GM23338 (cell line): ENCODE data around the gene PSMB11. TPM values are rescaled to one million over a fixed set of nuclear protein-coding genes. Genes with fewer than 3 reads are reported as not detected.

Experiments used
- ATAC-seq: fragments of 200-7000 bp; cut with Tn5 transposase; 3 replicates; pipeline ENCODE4 v1.9.1; 2020
- DNase-seq: peaks from one replicate; pipeline ENCODE4 v3.0.0-alpha.2; 2015; ENCODE audit warnings: low spot score
- H2AFZ ChIP-seq: fragments of 200-600 bp; sonication (generic); 2 replicates; pipeline ENCODE4 v1.8.0; 2016; ENCODE audit warnings: antibody characterized with exemption, mild to moderate bottlenecking, moderate library complexity
- H3F3A ChIP-seq: fragments of 200-600 bp; sonication (generic); replicated peaks from 2 replicates; pipeline ENCODE4 v1.8.0; 2017; ENCODE audit warnings: antibody characterized with exemption, mixed run types, low read depth
- H3K27ac ChIP-seq: fragments of 200-600 bp; sonication (generic); 2 replicates; pipeline ENCODE4 v1.6.1; 2016; ENCODE audit warnings: low read depth
- H3K27me3 ChIP-seq: fragments of 200-600 bp; sonication (generic); 2 replicates; pipeline ENCODE4 v1.8.0; 2016; ENCODE audit warnings: mild to moderate bottlenecking, mixed run types, moderate library complexity; ENCODE audit not compliant: insufficient read depth
- H3K36me3 ChIP-seq: fragments of 200-600 bp; sonication (generic); 2 replicates; pipeline ENCODE4 v1.8.0; 2016; ENCODE audit warnings: mild to moderate bottlenecking; ENCODE audit not compliant: insufficient read depth
- H3K4me1 ChIP-seq: fragments of 200-600 bp; sonication (generic); 2 replicates; pipeline ENCODE4 v1.8.0; 2016; ENCODE audit warnings: mild to moderate bottlenecking, moderate library complexity; ENCODE audit not compliant: insufficient read depth
- H3K4me2 ChIP-seq: fragments of 200-600 bp; sonication (generic); 2 replicates; pipeline ENCODE4 v1.7.1; 2017; ENCODE audit warnings: mixed run types
- H3K4me3 ChIP-seq: fragments of 200-600 bp; sonication (generic); 2 replicates; pipeline ENCODE4 v1.6.1; 2016; ENCODE audit warnings: mixed run types
- H3K79me2 ChIP-seq: fragments of 200-600 bp; sonication (generic); replicated peaks from 2 replicates; pipeline ENCODE4 v1.8.0; 2017; ENCODE audit warnings: mild to moderate bottlenecking; ENCODE audit not compliant: insufficient read depth
- H3K9me2 ChIP-seq: fragments of 200-600 bp; sonication (generic); 2 replicates; pipeline ENCODE4 v1.8.0; 2017; ENCODE audit not compliant: insufficient read depth
- H4K20me1 ChIP-seq: fragments of 200-600 bp; sonication (generic); replicated peaks from 2 replicates; pipeline ENCODE4 v1.8.0; 2017; ENCODE audit warnings: mild to moderate bottlenecking; ENCODE audit not compliant: insufficient read depth
- H3K27ac Mint-ChIP-seq: 2 replicates; pipeline ENCODE4 v1.8.0; 2020; ENCODE audit warnings: inconsistent platforms, mild to moderate bottlenecking, moderate library complexity, mixed read lengths
- H3K27me3 Mint-ChIP-seq: 3 replicates; pipeline ENCODE4 v1.8.0; 2022; ENCODE audit warnings: low read depth, mild to moderate bottlenecking, moderate library complexity, mixed read lengths, inconsistent platforms; ENCODE audit not compliant: insufficient read depth, poor library complexity
- H3K36me3 Mint-ChIP-seq: 3 replicates; pipeline ENCODE4 v1.8.0; 2021; ENCODE audit warnings: low read depth, mild to moderate bottlenecking, inconsistent platforms, moderate library complexity, mixed read lengths
- H3K4me1 Mint-ChIP-seq: 3 replicates; pipeline ENCODE4 v1.8.0; 2020; ENCODE audit warnings: mild to moderate bottlenecking, inconsistent platforms, mixed read lengths
- H3K4me3 Mint-ChIP-seq: 3 replicates; pipeline ENCODE4 v1.8.0; 2021; ENCODE audit warnings: moderate library complexity, mild to moderate bottlenecking, inconsistent platforms, mixed read lengths
- H3K9me3 Mint-ChIP-seq: 3 replicates; pipeline ENCODE4 v1.8.0; 2020; ENCODE audit warnings: moderate library complexity, mild to moderate bottlenecking, inconsistent platforms, mixed read lengths
- EZH2phosphoT487 ChIP-seq: fragments of 200-600 bp; sonication (generic); IDR thresholded peaks from one replicate; pipeline ENCODE4 v1.8.1; 2018; ENCODE audit warnings: antibody characterized with exemption; ENCODE audit not compliant: unreplicated experiment
- JUNB ChIP-seq: IDR thresholded peaks from one replicate; pipeline ENCODE4 v1.6.1; 2016; ENCODE audit warnings: antibody characterized with exemption; ENCODE audit not compliant: unreplicated experiment
- NANOG ChIP-seq: IDR thresholded peaks from 2 replicates; pipeline ENCODE4 v1.6.1; 2016; ENCODE audit warnings: antibody characterized with exemption, borderline replicate concordance
- POLR2AphosphoS5 ChIP-seq: IDR thresholded peaks from 2 replicates; pipeline ENCODE4 v1.6.1; 2016; ENCODE audit warnings: antibody characterized with exemption, low read depth
- STAT1 ChIP-seq: IDR thresholded peaks from one replicate; pipeline ENCODE4 v1.6.1; 2016; ENCODE audit warnings: antibody characterized with exemption; ENCODE audit not compliant: unreplicated experiment
- ZNF114 ChIP-seq: fragments of 250-450 bp; sonication (Bioruptor Pico); IDR thresholded peaks from 2 replicates; pipeline ENCODE4 v1.5.0; 2020; ENCODE audit warnings: mild to moderate bottlenecking, moderate library complexity
- ZNF331 ChIP-seq: fragments of 250-450 bp; sonication (Bioruptor Pico); IDR thresholded peaks from 2 replicates; pipeline ENCODE4 v1.5.0; 2020; ENCODE audit warnings: low read depth, mild to moderate bottlenecking, moderate library complexity
- polyA plus RNA-seq: library from polyadenylated mRNA; unstranded; fragments of >200 nt; fragmentation: Nextera tagmentation; extraction: Ambion mirVana; gene quantifications from 2 replicates; pipeline ENCODE4 v1.2.1, GENCODE V29; 2016
- total RNA-seq: library from RNA; depleted of rRNA; stranded (reverse); fragments of >200 nt; shearing (Covaris generic); gene quantifications from 2 replicates; pipeline ENCODE4 v1.2.3, GENCODE V29; 2014
- TF ChIP-seq, protein P1 (sequence below), 2 experiments: fragments of 200-600 bp in 1 of 2; sonication (generic) in 1 of 2; conservative IDR thresholded peaks; 2 replicates each; pipeline versions ENCODE4 v1.5.1 to v1.6.1; 2016 to 2017; ENCODE audit warnings: antibody characterized with exemption in 2 of 2, low read depth in 2 of 2, mild to moderate bottlenecking in 2 of 2, moderate library complexity in 1 of 2
- TF ChIP-seq, protein P2 (sequence below): IDR thresholded peaks from one replicate; pipeline ENCODE4 v1.6.1; 2018; ENCODE audit warnings: antibody characterized with exemption; ENCODE audit not compliant: unreplicated experiment
- TF ChIP-seq, protein P3 (sequence below): fragments of 250-450 bp; sonication (Bioruptor Pico); IDR thresholded peaks from 2 replicates; pipeline ENCODE4 v1.5.0; 2020; ENCODE audit warnings: mild to moderate bottlenecking, moderate library complexity

PSMB11 gene
- total and polyA plus RNA-seq, 2 experiments from 2014 or later, result 0.07 TPM; not detected in 1

DNA sequence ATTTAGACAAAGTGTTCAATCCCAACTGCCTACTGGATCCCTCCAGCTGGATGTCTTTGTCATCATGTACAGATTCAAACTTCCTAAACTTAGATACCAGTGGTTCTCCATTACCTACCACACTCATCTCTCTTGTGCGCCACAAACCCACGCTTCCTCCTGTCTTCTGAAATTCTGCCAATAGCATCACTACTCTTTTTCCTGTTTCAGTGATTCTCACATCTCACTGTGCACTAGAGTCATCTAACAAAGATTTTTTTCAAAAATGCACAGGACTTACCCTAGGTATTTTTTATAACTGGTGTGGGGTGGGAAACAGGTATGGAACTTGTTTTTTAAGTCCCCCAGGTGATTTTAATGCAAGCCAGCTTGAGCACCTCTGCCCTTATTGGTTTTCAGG lies 13.2 kb upstream of the PSMB11 start:
- ATAC-seq (no peak), DNase-seq (no peak)
- H4K20me1 ChIP-seq, result peaks cover 11% of the 10 kb centered on the region
- H3K4me2 ChIP-seq, result no peak overlapping the region
- H3K79me2 ChIP-seq, result peaks cover 50% of the 10 kb centered on the region
- H3F3A ChIP-seq, result peaks cover 25% of the 10 kb centered on the region
- no peaks in the 10 kb centered on the region for H3K27me3 Mint-ChIP-seq
- H2AFZ ChIP-seq, result no peak overlapping the region
- H3K36me3 ChIP-seq, result peaks cover 66% of the 10 kb centered on the region
- no peak overlapping the region for H3K27ac Mint-ChIP-seq
- no peaks in the 10 kb centered on the region for H3K27me3 ChIP-seq
- no peaks in the 10 kb centered on the region for H3K9me3 Mint-ChIP-seq
- H3K9me2 ChIP-seq, result no peaks in the 10 kb centered on the region
- H3K4me1 Mint-ChIP-seq, result peaks cover 26% of the 10 kb centered on the region
- TF ChIP-seq ZNF331 (no peak), STAT1 (no peak), NANOG (no peak), ZNF114 (no peak), POLR2AphosphoS5 (no peak), JUNB (no peak), EZH2phosphoT487 (no peak)
- TF ChIP-seq, protein P1, sequence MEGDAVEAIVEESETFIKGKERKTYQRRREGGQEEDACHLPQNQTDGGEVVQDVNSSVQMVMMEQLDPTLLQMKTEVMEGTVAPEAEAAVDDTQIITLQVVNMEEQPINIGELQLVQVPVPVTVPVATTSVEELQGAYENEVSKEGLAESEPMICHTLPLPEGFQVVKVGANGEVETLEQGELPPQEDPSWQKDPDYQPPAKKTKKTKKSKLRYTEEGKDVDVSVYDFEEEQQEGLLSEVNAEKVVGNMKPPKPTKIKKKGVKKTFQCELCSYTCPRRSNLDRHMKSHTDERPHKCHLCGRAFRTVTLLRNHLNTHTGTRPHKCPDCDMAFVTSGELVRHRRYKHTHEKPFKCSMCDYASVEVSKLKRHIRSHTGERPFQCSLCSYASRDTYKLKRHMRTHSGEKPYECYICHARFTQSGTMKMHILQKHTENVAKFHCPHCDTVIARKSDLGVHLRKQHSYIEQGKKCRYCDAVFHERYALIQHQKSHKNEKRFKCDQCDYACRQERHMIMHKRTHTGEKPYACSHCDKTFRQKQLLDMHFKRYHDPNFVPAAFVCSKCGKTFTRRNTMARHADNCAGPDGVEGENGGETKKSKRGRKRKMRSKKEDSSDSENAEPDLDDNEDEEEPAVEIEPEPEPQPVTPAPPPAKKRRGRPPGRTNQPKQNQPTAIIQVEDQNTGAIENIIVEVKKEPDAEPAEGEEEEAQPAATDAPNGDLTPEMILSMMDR (conservative IDR thresholded peaks at IDR 0.05; ENCODE audit: low read depth in 2 of 2), result no peak
- TF ChIP-seq, protein P2, sequence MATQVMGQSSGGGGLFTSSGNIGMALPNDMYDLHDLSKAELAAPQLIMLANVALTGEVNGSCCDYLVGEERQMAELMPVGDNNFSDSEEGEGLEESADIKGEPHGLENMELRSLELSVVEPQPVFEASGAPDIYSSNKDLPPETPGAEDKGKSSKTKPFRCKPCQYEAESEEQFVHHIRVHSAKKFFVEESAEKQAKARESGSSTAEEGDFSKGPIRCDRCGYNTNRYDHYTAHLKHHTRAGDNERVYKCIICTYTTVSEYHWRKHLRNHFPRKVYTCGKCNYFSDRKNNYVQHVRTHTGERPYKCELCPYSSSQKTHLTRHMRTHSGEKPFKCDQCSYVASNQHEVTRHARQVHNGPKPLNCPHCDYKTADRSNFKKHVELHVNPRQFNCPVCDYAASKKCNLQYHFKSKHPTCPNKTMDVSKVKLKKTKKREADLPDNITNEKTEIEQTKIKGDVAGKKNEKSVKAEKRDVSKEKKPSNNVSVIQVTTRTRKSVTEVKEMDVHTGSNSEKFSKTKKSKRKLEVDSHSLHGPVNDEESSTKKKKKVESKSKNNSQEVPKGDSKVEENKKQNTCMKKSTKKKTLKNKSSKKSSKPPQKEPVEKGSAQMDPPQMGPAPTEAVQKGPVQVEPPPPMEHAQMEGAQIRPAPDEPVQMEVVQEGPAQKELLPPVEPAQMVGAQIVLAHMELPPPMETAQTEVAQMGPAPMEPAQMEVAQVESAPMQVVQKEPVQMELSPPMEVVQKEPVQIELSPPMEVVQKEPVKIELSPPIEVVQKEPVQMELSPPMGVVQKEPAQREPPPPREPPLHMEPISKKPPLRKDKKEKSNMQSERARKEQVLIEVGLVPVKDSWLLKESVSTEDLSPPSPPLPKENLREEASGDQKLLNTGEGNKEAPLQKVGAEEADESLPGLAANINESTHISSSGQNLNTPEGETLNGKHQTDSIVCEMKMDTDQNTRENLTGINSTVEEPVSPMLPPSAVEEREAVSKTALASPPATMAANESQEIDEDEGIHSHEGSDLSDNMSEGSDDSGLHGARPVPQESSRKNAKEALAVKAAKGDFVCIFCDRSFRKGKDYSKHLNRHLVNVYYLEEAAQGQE, result no peak
- TF ChIP-seq, protein P3, sequence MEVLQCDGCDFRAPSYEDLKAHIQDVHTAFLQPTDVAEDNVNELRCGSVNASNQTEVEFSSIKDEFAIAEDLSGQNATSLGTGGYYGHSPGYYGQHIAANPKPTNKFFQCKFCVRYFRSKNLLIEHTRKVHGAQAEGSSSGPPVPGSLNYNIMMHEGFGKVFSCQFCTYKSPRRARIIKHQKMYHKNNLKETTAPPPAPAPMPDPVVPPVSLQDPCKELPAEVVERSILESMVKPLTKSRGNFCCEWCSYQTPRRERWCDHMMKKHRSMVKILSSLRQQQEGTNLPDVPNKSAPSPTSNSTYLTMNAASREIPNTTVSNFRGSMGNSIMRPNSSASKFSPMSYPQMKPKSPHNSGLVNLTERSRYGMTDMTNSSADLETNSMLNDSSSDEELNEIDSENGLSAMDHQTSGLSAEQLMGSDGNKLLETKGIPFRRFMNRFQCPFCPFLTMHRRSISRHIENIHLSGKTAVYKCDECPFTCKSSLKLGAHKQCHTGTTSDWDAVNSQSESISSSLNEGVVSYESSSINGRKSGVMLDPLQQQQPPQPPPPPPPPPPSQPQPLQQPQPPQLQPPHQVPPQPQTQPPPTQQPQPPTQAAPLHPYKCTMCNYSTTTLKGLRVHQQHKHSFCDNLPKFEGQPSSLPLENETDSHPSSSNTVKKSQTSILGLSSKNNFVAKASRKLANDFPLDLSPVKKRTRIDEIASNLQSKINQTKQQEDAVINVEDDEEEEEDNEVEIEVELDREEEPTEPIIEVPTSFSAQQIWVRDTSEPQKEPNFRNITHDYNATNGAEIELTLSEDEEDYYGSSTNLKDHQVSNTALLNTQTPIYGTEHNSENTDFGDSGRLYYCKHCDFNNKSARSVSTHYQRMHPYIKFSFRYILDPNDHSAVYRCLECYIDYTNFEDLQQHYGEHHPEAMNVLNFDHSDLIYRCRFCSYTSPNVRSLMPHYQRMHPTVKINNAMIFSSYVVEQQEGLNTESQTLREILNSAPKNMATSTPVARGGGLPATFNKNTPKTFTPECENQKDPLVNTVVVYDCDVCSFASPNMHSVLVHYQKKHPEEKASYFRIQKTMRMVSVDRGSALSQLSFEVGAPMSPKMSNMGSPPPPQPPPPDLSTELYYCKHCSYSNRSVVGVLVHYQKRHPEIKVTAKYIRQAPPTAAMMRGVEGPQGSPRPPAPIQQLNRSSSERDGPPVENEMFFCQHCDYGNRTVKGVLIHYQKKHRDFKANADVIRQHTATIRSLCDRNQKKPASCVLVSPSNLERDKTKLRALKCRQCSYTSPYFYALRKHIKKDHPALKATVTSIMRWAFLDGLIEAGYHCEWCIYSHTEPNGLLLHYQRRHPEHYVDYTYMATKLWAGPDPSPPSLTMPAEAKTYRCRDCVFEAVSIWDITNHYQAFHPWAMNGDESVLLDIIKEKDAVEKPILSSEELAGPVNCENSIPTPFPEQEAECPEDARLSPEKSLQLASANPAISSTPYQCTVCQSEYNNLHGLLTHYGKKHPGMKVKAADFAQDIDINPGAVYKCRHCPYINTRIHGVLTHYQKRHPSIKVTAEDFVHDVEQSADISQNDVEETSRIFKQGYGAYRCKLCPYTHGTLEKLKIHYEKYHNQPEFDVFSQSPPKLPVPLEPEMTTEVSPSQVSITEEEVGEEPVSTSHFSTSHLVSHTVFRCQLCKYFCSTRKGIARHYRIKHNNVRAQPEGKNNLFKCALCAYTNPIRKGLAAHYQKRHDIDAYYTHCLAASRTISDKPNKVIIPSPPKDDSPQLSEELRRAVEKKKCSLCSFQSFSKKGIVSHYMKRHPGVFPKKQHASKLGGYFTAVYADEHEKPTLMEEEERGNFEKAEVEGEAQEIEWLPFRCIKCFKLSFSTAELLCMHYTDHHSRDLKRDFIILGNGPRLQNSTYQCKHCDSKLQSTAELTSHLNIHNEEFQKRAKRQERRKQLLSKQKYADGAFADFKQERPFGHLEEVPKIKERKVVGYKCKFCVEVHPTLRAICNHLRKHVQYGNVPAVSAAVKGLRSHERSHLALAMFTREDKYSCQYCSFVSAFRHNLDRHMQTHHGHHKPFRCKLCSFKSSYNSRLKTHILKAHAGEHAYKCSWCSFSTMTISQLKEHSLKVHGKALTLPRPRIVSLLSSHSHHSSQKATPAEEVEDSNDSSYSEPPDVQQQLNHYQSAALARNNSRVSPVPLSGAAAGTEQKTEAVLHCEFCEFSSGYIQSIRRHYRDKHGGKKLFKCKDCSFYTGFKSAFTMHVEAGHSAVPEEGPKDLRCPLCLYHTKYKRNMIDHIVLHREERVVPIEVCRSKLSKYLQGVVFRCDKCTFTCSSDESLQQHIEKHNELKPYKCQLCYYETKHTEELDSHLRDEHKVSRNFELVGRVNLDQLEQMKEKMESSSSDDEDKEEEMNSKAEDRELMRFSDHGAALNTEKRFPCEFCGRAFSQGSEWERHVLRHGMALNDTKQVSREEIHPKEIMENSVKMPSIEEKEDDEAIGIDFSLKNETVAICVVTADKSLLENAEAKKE, result no peak
- H3K36me3 Mint-ChIP-seq, result peaks cover 76% of the 10 kb centered on the region
- H3K27ac ChIP-seq, result no peak overlapping the region
- H3K4me3 Mint-ChIP-seq, result no peak overlapping the region
- no peak overlapping the region for H3K4me3 ChIP-seq
- peaks cover 16% of the 10 kb centered on the region for H3K4me1 ChIP-seq
